SK-N-SH (cell line): ENCODE measurements around the gene PARVA. TPM values are rescaled to one million over a fixed set of nuclear protein-coding genes. Genes with fewer than 3 reads are reported as not detected.

Experiments used
- CTCF ChIA-PET: fragments of 300-600, 350-600 bp; formaldehyde crosslinking; extraction: SDS; loops from one replicate; lab custom pipeline; 2021; lab: Yijun Ruan, JAX
- POLR2A ChIA-PET: fragments of 350-600 bp; sonication (Branson Sonifier 250); formaldehyde crosslinking; extraction: SDS; loops from one replicate; lab custom pipeline; 2020; ENCODE audit warnings: antibody characterized with exemption, inconsistent platforms; lab: Yijun Ruan, JAX
- DNase-seq: peaks from one replicate; pipeline ENCODE4 v3.0.0; 2012
- H2AFZ ChIP-seq: fragments of 200-600 bp; sonication (generic); 2 replicates; pipeline ENCODE4 v1.8.1; 2016; ENCODE audit warnings: antibody characterized with exemption, mild to moderate bottlenecking, low read depth
- H3F3A ChIP-seq: fragments of 200-600 bp; sonication (generic); replicated peaks from 2 replicates; pipeline ENCODE3; 2016; ENCODE audit warnings: antibody characterized with exemption, mild to moderate bottlenecking; ENCODE audit not compliant: insufficient read depth
- H3K27ac ChIP-seq, 2 experiments: fragments of 200-500 bp in 1 of 2; fragments of 200-600 bp in 1 of 2; sonication (Bioruptor generic) in 1 of 2; sonication (generic), shearing (Covaris generic) in 1 of 2; 2 replicates each; pipeline versions ENCODE4 v1.5.1 to v1.6.1; 2014 to 2016; ENCODE audit warnings: low read depth in 2 of 2, inconsistent platforms in 1 of 2, low read length in 1 of 2, mild to moderate bottlenecking in 1 of 2, mixed read lengths in 1 of 2
- H3K27me3 ChIP-seq: fragments of 200-600 bp; sonication (generic), shearing (Covaris generic); 2 replicates; pipeline ENCODE4 v1.6.1; 2016; ENCODE audit warnings: mixed run types; ENCODE audit not compliant: insufficient read depth
- H3K36me3 ChIP-seq, 2 experiments: fragments of 200-500 bp in 1 of 2; fragments of 200-600 bp in 1 of 2; sonication (Bioruptor generic) in 1 of 2; sonication (generic) in 1 of 2; replicated peaks in 1 of 2; 2 replicates each; pipeline versions ENCODE3 to v1.5.1; 2014 to 2016; ENCODE audit warnings: low read length in 1 of 2, mild to moderate bottlenecking in 1 of 2; ENCODE audit not compliant: insufficient read depth in 2 of 2, control insufficient read depth in 1 of 2
- H3K4me1 ChIP-seq, 2 experiments: fragments of 200-500 bp in 1 of 2; fragments of 200-600 bp in 1 of 2; sonication (Bioruptor generic) in 1 of 2; sonication (generic), shearing (Covaris generic) in 1 of 2; 2 replicates each; pipeline versions ENCODE4 v1.5.1 to v1.6.1; 2014 to 2016; ENCODE audit warnings: low read depth in 1 of 2, low read length in 1 of 2, mixed run types in 1 of 2; ENCODE audit not compliant: insufficient read depth in 2 of 2, control insufficient read depth in 1 of 2
- H3K4me2 ChIP-seq: fragments of 200-600 bp; sonication (generic), shearing (Covaris generic); 2 replicates; pipeline ENCODE4 v1.6.1; 2017; ENCODE audit warnings: mixed run types
- H3K4me3 ChIP-seq, 2 experiments: fragments of 200-500 bp in 1 of 2; fragments of 200-600 bp in 1 of 2; sonication (Bioruptor generic) in 1 of 2; sonication (generic), shearing (Covaris generic) in 1 of 2; 2 replicates each; pipeline versions ENCODE4 v1.5.1 to v1.8.1; 2014 to 2016; ENCODE audit warnings: low read depth in 2 of 2, inconsistent platforms in 1 of 2, low read length in 1 of 2, mild to moderate bottlenecking in 1 of 2, mixed read lengths in 1 of 2, moderate library complexity in 1 of 2
- H3K79me2 ChIP-seq: fragments of 200-600 bp; sonication (generic); 2 replicates; pipeline ENCODE4 v1.8.1; 2017; ENCODE audit warnings: mild to moderate bottlenecking; ENCODE audit not compliant: insufficient read depth
- H3K9ac ChIP-seq: fragments of 200-600 bp; sonication (generic); 2 replicates; pipeline ENCODE4 v1.6.1; 2017; ENCODE audit warnings: mixed run types
- H3K9me2 ChIP-seq: fragments of 200-600 bp; sonication (generic); 2 replicates; pipeline ENCODE4 v1.6.1; 2017; ENCODE audit warnings: mixed run types
- H3K9me3 ChIP-seq: fragments of 200-600 bp; sonication (generic); 2 replicates; pipeline ENCODE4 v1.6.1; 2017; ENCODE audit warnings: mixed run types, mild to moderate bottlenecking, moderate library complexity
- H4K20me1 ChIP-seq: fragments of 200-600 bp; sonication (generic); 2 replicates; pipeline ENCODE4 v1.6.1; 2017; ENCODE audit warnings: mild to moderate bottlenecking, mixed run types; ENCODE audit not compliant: insufficient read depth
- ELF1 ChIP-seq: IDR thresholded peaks from 2 replicates; pipeline ENCODE4 v1.4.0; 2012
- FOXJ3 ChIP-seq: sonication (generic); formaldehyde crosslinking; IDR thresholded peaks from 2 replicates; pipeline ENCODE4 v1.5.1; 2020; ENCODE audit warnings: mild to moderate bottlenecking, missing genetic modification reagents
- GABPA ChIP-seq: IDR thresholded peaks from 2 replicates; pipeline ENCODE4 v1.4.0; 2012; ENCODE audit warnings: low read depth, mild to moderate bottlenecking
- GATA2 ChIP-seq: sonication (generic); formaldehyde crosslinking; IDR thresholded peaks from 2 replicates; pipeline ENCODE4 v1.5.0; 2020; ENCODE audit warnings: mild to moderate bottlenecking, missing genetic modification reagents
- JUND ChIP-seq: IDR thresholded peaks from 2 replicates; pipeline ENCODE4 v1.4.0; 2012
- NFIC ChIP-seq: IDR thresholded peaks from 2 replicates; pipeline ENCODE4 v1.4.0; 2012; ENCODE audit warnings: borderline replicate concordance
- NRF1 ChIP-seq: IDR thresholded peaks from 2 replicates; pipeline ENCODE4 v1.6.1; 2012; ENCODE audit warnings: low read depth, mild to moderate bottlenecking, low read length
- RAD21 ChIP-seq: IDR thresholded peaks from 2 replicates; pipeline ENCODE4 v1.6.1; 2012; ENCODE audit warnings: mild to moderate bottlenecking, low read length
- RFX5 ChIP-seq: IDR thresholded peaks from 2 replicates; pipeline ENCODE4 v1.6.1; 2012; ENCODE audit warnings: mild to moderate bottlenecking, improper control_type of control experiment, low read length
- SIN3A ChIP-seq: IDR thresholded peaks from 2 replicates; pipeline ENCODE4 v1.6.1; 2012; ENCODE audit warnings: low read depth, mild to moderate bottlenecking, low read length, moderate library complexity, borderline replicate concordance
- TAF1 ChIP-seq: IDR thresholded peaks from 2 replicates; pipeline ENCODE4 v1.6.1; 2012; ENCODE audit warnings: low read depth, mild to moderate bottlenecking, low read length, moderate library complexity, borderline replicate concordance
- TEAD4 ChIP-seq: IDR thresholded peaks from 2 replicates; pipeline ENCODE4 v1.4.0; 2012; ENCODE audit warnings: mild to moderate bottlenecking, borderline replicate concordance; ENCODE audit not compliant: insufficient read depth
- WGBS: methylation state at CpG from one replicate; pipeline ENCODE4 v1.1.6; 2017; ENCODE audit warnings: low lambda C conversion rate; 5-methylcytosine and 5-hydroxymethylcytosine counted together
- polyA plus RNA-seq, 3 experiments: library from polyadenylated mRNA; depleted of rRNA; stranded (reverse); fragments of >200 nt; gene quantifications; 2 replicates each; pipeline ENCODE4 v1.2.3, GENCODE V29; 2012
- TF ChIP-seq, protein P1 (sequence below): IDR thresholded peaks from 2 replicates; pipeline ENCODE4 v1.6.1; 2012; ENCODE audit warnings: mild to moderate bottlenecking, low read depth, low read length, moderate library complexity
- TF ChIP-seq, protein P2 (sequence below): IDR thresholded peaks from 2 replicates; pipeline ENCODE4 v1.4.0; 2012; ENCODE audit warnings: low read depth
- TF ChIP-seq, protein P3 (sequence below): IDR thresholded peaks from 2 replicates; pipeline ENCODE4 v1.4.0; 2012; ENCODE audit warnings: low read depth, borderline replicate concordance
- TF ChIP-seq, protein P4 (sequence below): fragments of 150-350 bp; IDR thresholded peaks from 2 replicates; pipeline ENCODE4 v1.6.1; 2017; ENCODE audit warnings: antibody characterized with exemption, low read length, low read depth, borderline replicate concordance
- TF ChIP-seq, protein P5 (sequence below): fragments of 150-350 bp; IDR thresholded peaks from 2 replicates; pipeline ENCODE4 v1.6.1; 2016; ENCODE audit warnings: mild to moderate bottlenecking, low read depth, low read length

PARVA gene, protein sequence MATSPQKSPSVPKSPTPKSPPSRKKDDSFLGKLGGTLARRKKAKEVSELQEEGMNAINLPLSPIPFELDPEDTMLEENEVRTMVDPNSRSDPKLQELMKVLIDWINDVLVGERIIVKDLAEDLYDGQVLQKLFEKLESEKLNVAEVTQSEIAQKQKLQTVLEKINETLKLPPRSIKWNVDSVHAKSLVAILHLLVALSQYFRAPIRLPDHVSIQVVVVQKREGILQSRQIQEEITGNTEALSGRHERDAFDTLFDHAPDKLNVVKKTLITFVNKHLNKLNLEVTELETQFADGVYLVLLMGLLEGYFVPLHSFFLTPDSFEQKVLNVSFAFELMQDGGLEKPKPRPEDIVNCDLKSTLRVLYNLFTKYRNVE
- 27.6 and 31.6 TPM in 2 replicates for polyA plus RNA-seq (2012; rRNA removed)
- 32.5 and 35.2 TPM in 2 replicates for polyA plus RNA-seq (2012; cell fraction: cytosol; rRNA removed)
- polyA plus RNA-seq (2012; cell fraction: nucleus; rRNA removed): 14.6 and 24.9 TPM in 2 replicates

DNA sequence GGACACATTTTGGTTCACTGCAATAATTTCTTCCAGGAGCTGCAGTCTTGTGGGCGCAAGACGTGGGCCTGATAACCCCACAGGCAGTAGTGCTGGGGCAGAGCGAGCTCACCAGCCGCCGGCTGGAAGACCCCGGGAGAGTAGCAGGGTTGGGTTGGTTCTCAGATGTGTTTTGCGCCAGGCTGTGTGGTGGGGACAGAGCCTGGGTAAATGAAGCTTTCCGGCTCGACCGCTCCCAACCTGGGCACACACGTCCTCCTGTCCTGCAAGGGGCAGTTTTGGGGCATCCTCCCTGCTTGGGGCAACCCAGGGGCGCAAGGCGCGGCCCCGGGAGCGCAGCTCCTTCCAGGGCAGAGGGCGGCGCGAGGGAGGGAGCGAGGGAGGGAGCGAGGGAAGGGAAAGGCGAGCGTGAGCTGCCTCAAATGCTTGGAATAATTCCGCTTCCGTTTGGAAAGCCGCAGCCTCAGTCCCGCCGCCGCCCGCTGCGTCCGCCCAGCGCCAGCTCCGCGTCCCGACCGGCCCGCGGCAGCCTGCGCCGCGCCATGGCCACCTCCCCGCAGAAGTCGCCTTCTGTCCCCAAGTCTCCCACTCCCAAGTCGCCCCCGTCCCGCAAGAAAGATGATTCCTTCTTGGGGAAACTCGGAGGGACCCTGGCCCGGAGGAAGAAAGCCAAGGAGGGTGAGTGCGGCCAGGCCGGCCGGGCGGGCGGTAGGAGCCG is at the start of gene PARVA:
TSS of gene PARVA (plus strand) at position 466 of the 718 bp plus-strand sequence. CDS start at position 543, 77 bp downstream.
- CTCF ChIA-PET: interaction anchor here (0.6 to 2.1 kb wide), 9 partner anchors 16 to 511 kb away, joined by 3 to 14 read pairs (median 4); no protein-coding TSS in a partner anchor
- Histone ChIP-seq H3K4me3 (peak within 1 kb of the TSS; percentile 64 to 85), H3K4me1 (peaks cover 0 to 15% of the 10 kb centered on the region in 2 experiments; a peak in 3 of 4 replicates), H3K27me3 (no peaks in the 10 kb centered on the region), H4K20me1 (peaks cover 9% of the 10 kb centered on the region), H3F3A (peaks cover 25% of the 10 kb centered on the region), H3K4me2 (peak within 1 kb of the TSS; percentile 90), H3K9me2 (no peaks in the 10 kb centered on the region), H2AFZ (peak within 1 kb of the TSS; percentile 84)
- POLR2A ChIA-PET: interaction anchor here (0.8 to 1.6 kb wide), 4 partner anchors 11 to 303 kb away, joined by 3 to 6 read pairs (median 4); no protein-coding TSS in a partner anchor
- 31% methylated on average over 37 of the region's 55 CpGs for WGBS
- no peak for DNase-seq
- TF ChIP-seq JUND (no peak), GABPA (peak; percentile 51), RAD21 (no peak), TAF1 (no peak), ELF1 (no peak), SIN3A (no peak), GATA2 (CRISPR knock-in tag) (no peak), NFIC (no peak), FOXJ3 (CRISPR knock-in tag) (no peak), NRF1 (no peak), RFX5 (no peak), TEAD4 (peak; percentile 69; the same call in 1 of the 2 replicates)
- TF ChIP-seq, protein P1, sequence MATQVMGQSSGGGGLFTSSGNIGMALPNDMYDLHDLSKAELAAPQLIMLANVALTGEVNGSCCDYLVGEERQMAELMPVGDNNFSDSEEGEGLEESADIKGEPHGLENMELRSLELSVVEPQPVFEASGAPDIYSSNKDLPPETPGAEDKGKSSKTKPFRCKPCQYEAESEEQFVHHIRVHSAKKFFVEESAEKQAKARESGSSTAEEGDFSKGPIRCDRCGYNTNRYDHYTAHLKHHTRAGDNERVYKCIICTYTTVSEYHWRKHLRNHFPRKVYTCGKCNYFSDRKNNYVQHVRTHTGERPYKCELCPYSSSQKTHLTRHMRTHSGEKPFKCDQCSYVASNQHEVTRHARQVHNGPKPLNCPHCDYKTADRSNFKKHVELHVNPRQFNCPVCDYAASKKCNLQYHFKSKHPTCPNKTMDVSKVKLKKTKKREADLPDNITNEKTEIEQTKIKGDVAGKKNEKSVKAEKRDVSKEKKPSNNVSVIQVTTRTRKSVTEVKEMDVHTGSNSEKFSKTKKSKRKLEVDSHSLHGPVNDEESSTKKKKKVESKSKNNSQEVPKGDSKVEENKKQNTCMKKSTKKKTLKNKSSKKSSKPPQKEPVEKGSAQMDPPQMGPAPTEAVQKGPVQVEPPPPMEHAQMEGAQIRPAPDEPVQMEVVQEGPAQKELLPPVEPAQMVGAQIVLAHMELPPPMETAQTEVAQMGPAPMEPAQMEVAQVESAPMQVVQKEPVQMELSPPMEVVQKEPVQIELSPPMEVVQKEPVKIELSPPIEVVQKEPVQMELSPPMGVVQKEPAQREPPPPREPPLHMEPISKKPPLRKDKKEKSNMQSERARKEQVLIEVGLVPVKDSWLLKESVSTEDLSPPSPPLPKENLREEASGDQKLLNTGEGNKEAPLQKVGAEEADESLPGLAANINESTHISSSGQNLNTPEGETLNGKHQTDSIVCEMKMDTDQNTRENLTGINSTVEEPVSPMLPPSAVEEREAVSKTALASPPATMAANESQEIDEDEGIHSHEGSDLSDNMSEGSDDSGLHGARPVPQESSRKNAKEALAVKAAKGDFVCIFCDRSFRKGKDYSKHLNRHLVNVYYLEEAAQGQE: no peak
- TF ChIP-seq, protein P2, sequence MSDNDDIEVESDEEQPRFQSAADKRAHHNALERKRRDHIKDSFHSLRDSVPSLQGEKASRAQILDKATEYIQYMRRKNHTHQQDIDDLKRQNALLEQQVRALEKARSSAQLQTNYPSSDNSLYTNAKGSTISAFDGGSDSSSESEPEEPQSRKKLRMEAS: peak; percentile 65
- TF ChIP-seq, protein P3, sequence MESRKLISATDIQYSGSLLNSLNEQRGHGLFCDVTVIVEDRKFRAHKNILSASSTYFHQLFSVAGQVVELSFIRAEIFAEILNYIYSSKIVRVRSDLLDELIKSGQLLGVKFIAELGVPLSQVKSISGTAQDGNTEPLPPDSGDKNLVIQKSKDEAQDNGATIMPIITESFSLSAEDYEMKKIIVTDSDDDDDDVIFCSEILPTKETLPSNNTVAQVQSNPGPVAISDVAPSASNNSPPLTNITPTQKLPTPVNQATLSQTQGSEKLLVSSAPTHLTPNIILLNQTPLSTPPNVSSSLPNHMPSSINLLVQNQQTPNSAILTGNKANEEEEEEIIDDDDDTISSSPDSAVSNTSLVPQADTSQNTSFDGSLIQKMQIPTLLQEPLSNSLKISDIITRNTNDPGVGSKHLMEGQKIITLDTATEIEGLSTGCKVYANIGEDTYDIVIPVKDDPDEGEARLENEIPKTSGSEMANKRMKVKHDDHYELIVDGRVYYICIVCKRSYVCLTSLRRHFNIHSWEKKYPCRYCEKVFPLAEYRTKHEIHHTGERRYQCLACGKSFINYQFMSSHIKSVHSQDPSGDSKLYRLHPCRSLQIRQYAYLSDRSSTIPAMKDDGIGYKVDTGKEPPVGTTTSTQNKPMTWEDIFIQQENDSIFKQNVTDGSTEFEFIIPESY: 0 out of 2 replicates have a peak, but pooled peaks have one; percentile 25
- TF ChIP-seq, protein P4, sequence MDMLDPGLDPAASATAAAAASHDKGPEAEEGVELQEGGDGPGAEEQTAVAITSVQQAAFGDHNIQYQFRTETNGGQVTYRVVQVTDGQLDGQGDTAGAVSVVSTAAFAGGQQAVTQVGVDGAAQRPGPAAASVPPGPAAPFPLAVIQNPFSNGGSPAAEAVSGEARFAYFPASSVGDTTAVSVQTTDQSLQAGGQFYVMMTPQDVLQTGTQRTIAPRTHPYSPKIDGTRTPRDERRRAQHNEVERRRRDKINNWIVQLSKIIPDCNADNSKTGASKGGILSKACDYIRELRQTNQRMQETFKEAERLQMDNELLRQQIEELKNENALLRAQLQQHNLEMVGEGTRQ: no peak
- TF ChIP-seq, protein P5, sequence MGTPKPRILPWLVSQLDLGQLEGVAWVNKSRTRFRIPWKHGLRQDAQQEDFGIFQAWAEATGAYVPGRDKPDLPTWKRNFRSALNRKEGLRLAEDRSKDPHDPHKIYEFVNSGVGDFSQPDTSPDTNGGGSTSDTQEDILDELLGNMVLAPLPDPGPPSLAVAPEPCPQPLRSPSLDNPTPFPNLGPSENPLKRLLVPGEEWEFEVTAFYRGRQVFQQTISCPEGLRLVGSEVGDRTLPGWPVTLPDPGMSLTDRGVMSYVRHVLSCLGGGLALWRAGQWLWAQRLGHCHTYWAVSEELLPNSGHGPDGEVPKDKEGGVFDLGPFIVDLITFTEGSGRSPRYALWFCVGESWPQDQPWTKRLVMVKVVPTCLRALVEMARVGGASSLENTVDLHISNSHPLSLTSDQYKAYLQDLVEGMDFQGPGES: no peak
- TF ChIP-seq, all 33 proteins: peak for 4
- H3K9me3 ChIP-seq: no peaks in the 10 kb centered on the region
- H3K27ac ChIP-seq: peak within 1 kb of the TSS; percentile 84 to 90
- H3K36me3 ChIP-seq: peaks cover 6 to 8% of the 10 kb centered on the region in 2 experiments
- H3K79me2 ChIP-seq: peaks cover 43% of the 10 kb centered on the region
- peak within 1 kb of the TSS; percentile 96 for H3K9ac ChIP-seq
